ENCODE results near the gene SNRNP27.

SNRNP27 gene

GRCh38 chr2:69943000-69943842 is 49.5 kb downstream of the SNRNP27 start:
- TF ChIP-seq CTCF (IDR thresholded peaks at IDR 0.05; ENCODE audit: extremely low read depth, missing control alignments): no peak
- DNase-seq (ENCODE audit: low spot score): no peak

GRCh38 chr2:69943843-69944525 is 50.2 kb downstream of the SNRNP27 start:
- no peak for DNase-seq (ENCODE audit: low spot score)
- TF ChIP-seq CTCF (IDR thresholded peaks at IDR 0.05; ENCODE audit: extremely low read depth, missing control alignments): no peak

- no peak for DNase-seq (ENCODE audit: low spot score)
- TF ChIP-seq CTCF (IDR thresholded peaks at IDR 0.05; ENCODE audit: extremely low read depth, missing control alignments): no peak
Observed at GRCh38 chr2:69944756-69945155, 51.0 kb downstream of the SNRNP27 start.

GRCh38 chr2:69945441-69945840 is 51.7 kb downstream of the SNRNP27 start:
- no peak for DNase-seq (ENCODE audit: low spot score)

GRCh38 chr2:69945941-69946340 is 52.2 kb downstream of the SNRNP27 start:
- DNase-seq (ENCODE audit: low spot score): no peak
- TF ChIP-seq CTCF (IDR thresholded peaks at IDR 0.05; ENCODE audit: extremely low read depth, missing control alignments): no peak

More at GRCh38 chr2:69945441-69945840, 51.7 kb downstream of the SNRNP27 start:
- TF ChIP-seq CTCF (IDR thresholded peaks at IDR 0.05; ENCODE audit: extremely low read depth, missing control alignments): no peak

GRCh38 chr2:69946351-69947324 is 52.9 kb downstream of the SNRNP27 start:
- peak; percentile 79 for DNase-seq (ENCODE audit: low spot score)
- no peak for TF ChIP-seq CTCF (IDR thresholded peaks at IDR 0.05; ENCODE audit: extremely low read depth, missing control alignments)

All from GM20000 (cell line).